Fibroblast of mammary gland (primary cell): ENCODE results near the gene MAOB.

ENCODE experiments used
- DNase-seq: peaks from one replicate; pipeline ENCODE4 v3.0.0-alpha.2; 2010; ENCODE audit warnings: low read depth
- H3K4me3 ChIP-seq: 2 replicates; pipeline ENCODE4 v1.5.1; 2011; ENCODE audit warnings: low read depth, mild to moderate bottlenecking, low read length, moderate library complexity; ENCODE audit not compliant: control insufficient read depth
- CTCF ChIP-seq: conservative IDR thresholded peaks from 2 replicates; pipeline ENCODE4 v1.5.1; 2011; ENCODE audit warnings: low read depth, low read length, inconsistent platforms; ENCODE audit not compliant: control insufficient read depth, insufficient read depth

The MAOB gene

GRCh38 chrX:43846558-43846957, 35.7 kb downstream of the MAOB start:
- H3K4me3 ChIP-seq = no peak overlapping the region
- DNase-seq = no peak
- TF ChIP-seq CTCF = no peak

- no peak overlapping the region for H3K4me3 ChIP-seq
- DNase-seq = no peak
- no peak for TF ChIP-seq CTCF
Measured at GRCh38 chrX:43845776-43846175, 36.5 kb downstream of the MAOB start.

GRCh38 chrX:43840265-43840664, 42.0 kb downstream of the MAOB start:
- H3K4me3 ChIP-seq = no peak overlapping the region
- TF ChIP-seq CTCF = no peak
- DNase-seq = no peak

DNA sequence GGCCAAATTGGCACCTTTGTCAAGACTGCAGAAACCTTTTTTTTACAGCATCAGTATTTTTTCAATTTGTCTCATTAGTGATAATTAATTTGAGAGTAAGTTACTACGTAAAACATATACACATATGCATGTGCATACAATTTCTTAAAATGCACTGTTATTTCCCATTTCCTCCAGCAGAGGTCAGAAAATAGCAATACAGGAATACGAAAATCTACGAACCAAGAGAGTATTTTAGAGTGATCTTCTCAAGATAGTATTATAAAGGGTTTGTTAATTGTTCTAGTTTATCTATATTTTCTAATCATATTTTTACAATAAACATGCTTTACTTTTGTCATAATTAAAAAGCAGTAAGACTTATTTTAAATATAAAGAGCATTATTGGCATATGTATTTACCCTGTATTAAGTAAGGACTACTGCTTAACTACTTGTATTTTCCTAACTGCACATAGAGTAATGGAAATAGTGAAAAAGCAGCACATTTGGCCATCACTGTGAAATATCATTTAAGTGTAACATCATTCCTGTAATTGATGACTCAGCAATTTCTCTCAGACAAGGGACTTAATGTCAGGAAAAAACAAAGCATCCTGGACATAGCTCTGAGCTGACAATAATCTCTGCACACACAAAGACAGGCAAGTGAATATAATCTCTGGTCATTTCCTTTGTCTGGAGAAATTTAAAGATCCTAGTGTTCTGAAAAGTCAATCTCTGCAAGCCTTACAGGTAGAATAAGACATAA, 45.6 kb downstream of the MAOB start:
- TF ChIP-seq CTCF = peak; percentile 76
- peak; percentile 34 for DNase-seq
- no peak overlapping the region for H3K4me3 ChIP-seq

DNA sequence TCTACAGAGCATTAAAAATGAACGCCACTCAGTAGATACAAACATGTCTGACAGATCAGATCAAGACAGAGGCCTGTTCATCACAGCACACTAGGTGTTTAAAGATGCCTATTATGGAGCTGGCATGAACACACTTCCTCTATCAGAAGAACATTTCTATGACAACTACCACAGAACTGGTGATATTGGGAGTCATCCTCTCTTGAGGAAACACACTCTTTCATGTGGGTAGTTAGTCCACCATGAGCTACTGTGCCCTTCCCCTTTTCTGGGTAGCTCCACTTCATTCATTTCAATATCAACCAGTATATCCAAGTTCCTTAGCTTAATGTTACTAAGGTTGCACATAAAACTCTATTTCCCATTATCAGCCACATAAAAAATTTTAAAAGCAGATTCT, 46.7 kb downstream of the MAOB start:
- DNase-seq = no peak
- no peak for TF ChIP-seq CTCF
- no peak overlapping the region for H3K4me3 ChIP-seq

DNA sequence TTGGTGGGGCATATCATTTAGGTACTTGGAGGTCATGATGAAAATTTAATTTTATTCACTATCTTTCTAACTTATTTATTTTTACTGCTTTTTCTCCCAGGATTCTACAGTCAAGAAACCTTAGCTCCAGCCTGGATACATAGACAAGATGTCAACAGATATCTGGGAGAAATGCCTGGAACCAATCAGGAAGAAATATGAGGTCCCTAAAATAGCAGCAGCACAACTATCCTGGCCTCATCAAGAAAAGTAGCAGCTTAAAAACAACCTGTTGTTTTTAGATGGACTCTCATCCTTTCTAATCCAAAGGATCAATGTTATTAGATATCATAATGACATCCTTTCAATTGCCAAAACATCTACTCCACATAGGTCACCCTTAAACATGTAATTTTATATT, 54.5 kb downstream of the MAOB start:
- no peak for DNase-seq
- TF ChIP-seq CTCF = no peak
- no peak overlapping the region for H3K4me3 ChIP-seq
